ENCODE data around the gene AGBL1. TPM values are rescaled to one million over a fixed set of nuclear protein-coding genes. Genes with fewer than 3 reads are reported as not detected.

Gene AGBL1
- total and polyA plus RNA-seq, 4 donors: not detected

DNA sequence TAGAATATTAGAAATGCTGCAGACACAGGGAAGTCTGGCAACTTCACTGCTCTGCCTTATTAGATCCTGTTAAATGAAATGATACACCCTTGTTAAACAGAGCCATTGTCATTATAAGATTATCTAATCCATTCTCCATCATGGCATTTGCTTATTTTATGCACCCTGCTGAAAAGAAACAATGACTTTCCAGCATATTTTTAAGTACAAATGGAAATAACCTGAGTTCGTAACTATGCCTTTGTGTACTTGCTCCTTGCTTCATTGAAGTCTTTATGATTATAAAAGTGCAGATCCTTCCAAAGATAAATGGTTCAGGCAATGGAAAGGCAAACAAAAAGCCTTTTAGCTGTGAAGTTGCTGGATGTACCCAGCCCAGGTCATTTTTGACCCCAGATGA lies 195.7 kb downstream of the AGBL1 start:
- WGBS: 86% methylated on average over 1 of the region's 1 CpG
- Histone ChIP-seq H3K9me3 (ENCODE audit: control insufficient read depth in 4 of 4, low read length in 3 of 4) (no peaks in the 10 kb centered on the region), H3K27me3 (ENCODE audit: control insufficient read depth in 4 of 4, insufficient read depth in 4 of 4, low read length in 3 of 4) (peaks cover 0 to 6% (median 1%) of the 10 kb centered on the region in 4 donors), H3K4me1 (ENCODE audit: control insufficient read depth in 4 of 4, insufficient read depth in 4 of 4, low read length in 3 of 4) (no peaks in the 10 kb centered on the region), H3K9ac (ENCODE audit: low read depth in 1 of 2, low read length in 2 of 2) (no peak overlapping the region), H3K36me3 (ENCODE audit: control insufficient read depth in 4 of 4, insufficient read depth in 3 of 4, low read depth in 1 of 4, low read length in 3 of 4) (no peaks in the 10 kb centered on the region), H3K4me3 (ENCODE audit: low read depth in 1 of 3, low read length in 3 of 3) (no peak overlapping the region), H3K27ac (ENCODE audit: low read depth in 1 of 2, low read length in 2 of 2) (no peak overlapping the region)
- no peak for DNase-seq (ENCODE audit: low spot score)
- TF ChIP-seq, protein P1, sequence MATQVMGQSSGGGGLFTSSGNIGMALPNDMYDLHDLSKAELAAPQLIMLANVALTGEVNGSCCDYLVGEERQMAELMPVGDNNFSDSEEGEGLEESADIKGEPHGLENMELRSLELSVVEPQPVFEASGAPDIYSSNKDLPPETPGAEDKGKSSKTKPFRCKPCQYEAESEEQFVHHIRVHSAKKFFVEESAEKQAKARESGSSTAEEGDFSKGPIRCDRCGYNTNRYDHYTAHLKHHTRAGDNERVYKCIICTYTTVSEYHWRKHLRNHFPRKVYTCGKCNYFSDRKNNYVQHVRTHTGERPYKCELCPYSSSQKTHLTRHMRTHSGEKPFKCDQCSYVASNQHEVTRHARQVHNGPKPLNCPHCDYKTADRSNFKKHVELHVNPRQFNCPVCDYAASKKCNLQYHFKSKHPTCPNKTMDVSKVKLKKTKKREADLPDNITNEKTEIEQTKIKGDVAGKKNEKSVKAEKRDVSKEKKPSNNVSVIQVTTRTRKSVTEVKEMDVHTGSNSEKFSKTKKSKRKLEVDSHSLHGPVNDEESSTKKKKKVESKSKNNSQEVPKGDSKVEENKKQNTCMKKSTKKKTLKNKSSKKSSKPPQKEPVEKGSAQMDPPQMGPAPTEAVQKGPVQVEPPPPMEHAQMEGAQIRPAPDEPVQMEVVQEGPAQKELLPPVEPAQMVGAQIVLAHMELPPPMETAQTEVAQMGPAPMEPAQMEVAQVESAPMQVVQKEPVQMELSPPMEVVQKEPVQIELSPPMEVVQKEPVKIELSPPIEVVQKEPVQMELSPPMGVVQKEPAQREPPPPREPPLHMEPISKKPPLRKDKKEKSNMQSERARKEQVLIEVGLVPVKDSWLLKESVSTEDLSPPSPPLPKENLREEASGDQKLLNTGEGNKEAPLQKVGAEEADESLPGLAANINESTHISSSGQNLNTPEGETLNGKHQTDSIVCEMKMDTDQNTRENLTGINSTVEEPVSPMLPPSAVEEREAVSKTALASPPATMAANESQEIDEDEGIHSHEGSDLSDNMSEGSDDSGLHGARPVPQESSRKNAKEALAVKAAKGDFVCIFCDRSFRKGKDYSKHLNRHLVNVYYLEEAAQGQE (IDR thresholded peaks at IDR 0.05): no peak
- TF ChIP-seq EGR1 (IDR thresholded peaks at IDR 0.05; ENCODE audit: low read depth in 2 of 2) (no peak), FOXA2 (IDR thresholded peaks at IDR 0.05) (no peak), GABPA (IDR thresholded peaks at IDR 0.05 in 1 of 2, conservative IDR thresholded peaks at IDR 0.05 in 1 of 2) (no peak), RAD21 (IDR thresholded peaks at IDR 0.05) (no peak), HNF4A (conservative IDR thresholded peaks at IDR 0.05) (no peak), RXRA (IDR thresholded peaks at IDR 0.05) (no peak), FOXA1 (IDR thresholded peaks at IDR 0.05) (no peak), HNF4G (IDR thresholded peaks at IDR 0.05) (no peak)
- TF ChIP-seq, protein P2, sequence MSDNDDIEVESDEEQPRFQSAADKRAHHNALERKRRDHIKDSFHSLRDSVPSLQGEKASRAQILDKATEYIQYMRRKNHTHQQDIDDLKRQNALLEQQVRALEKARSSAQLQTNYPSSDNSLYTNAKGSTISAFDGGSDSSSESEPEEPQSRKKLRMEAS (IDR thresholded peaks at IDR 0.05): no peak
- TF ChIP-seq, protein P3, sequence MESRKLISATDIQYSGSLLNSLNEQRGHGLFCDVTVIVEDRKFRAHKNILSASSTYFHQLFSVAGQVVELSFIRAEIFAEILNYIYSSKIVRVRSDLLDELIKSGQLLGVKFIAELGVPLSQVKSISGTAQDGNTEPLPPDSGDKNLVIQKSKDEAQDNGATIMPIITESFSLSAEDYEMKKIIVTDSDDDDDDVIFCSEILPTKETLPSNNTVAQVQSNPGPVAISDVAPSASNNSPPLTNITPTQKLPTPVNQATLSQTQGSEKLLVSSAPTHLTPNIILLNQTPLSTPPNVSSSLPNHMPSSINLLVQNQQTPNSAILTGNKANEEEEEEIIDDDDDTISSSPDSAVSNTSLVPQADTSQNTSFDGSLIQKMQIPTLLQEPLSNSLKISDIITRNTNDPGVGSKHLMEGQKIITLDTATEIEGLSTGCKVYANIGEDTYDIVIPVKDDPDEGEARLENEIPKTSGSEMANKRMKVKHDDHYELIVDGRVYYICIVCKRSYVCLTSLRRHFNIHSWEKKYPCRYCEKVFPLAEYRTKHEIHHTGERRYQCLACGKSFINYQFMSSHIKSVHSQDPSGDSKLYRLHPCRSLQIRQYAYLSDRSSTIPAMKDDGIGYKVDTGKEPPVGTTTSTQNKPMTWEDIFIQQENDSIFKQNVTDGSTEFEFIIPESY (IDR thresholded peaks at IDR 0.05): no peak

DNA sequence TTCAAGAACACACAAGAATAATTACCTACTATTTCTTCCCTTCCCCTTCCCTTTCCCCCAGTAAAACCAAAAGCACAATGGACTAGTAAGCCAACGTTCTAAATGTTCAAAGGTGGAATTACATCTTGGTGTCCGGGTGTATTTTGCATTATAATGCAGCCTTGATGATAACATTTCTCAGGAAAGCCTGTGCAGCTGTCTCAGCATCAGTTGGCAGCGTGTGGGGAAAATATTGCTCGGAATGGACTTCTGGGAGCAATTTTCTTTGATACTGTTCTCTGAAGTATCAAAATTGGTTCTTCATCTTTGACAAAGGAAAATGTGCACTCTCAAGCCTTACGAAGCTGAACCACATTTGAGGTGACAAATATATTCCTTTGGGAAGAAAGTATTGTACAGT lies 198.9 kb downstream of the AGBL1 start:
- H3K27ac ChIP-seq (ENCODE audit: low read depth in 1 of 2, low read length in 2 of 2): no peak overlapping the region
- 66% methylated on average over 5 of the region's 5 CpGs for WGBS
- no peaks in the 10 kb centered on the region for H3K9me3 ChIP-seq (ENCODE audit: control insufficient read depth in 4 of 4, low read length in 3 of 4)
- no peaks in the 10 kb centered on the region for H3K36me3 ChIP-seq (ENCODE audit: control insufficient read depth in 4 of 4, insufficient read depth in 3 of 4, low read depth in 1 of 4, low read length in 3 of 4)
- TF ChIP-seq, protein P3 (IDR thresholded peaks at IDR 0.05): no peak
- TF ChIP-seq EGR1 (IDR thresholded peaks at IDR 0.05; ENCODE audit: low read depth in 2 of 2) (no peak), NR2F2 (IDR thresholded peaks at IDR 0.05) (no peak), GABPA (IDR thresholded peaks at IDR 0.05 in 1 of 2, conservative IDR thresholded peaks at IDR 0.05 in 1 of 2) (no peak), JUND (IDR thresholded peaks at IDR 0.05) (no peak), SP1 (IDR thresholded peaks at IDR 0.05) (no peak), FOXA2 (IDR thresholded peaks at IDR 0.05) (no peak), TAF1 (conservative IDR thresholded peaks at IDR 0.05) (no peak), RAD21 (IDR thresholded peaks at IDR 0.05) (no peak), HNF4G (IDR thresholded peaks at IDR 0.05) (no peak)
- no peak overlapping the region for H3K4me3 ChIP-seq (ENCODE audit: low read depth in 1 of 3, low read length in 3 of 3)
- no peak overlapping the region for H3K9ac ChIP-seq (ENCODE audit: low read depth in 1 of 2, low read length in 2 of 2)
- H3K27me3 ChIP-seq (ENCODE audit: control insufficient read depth in 4 of 4, insufficient read depth in 4 of 4, low read length in 3 of 4): peaks cover 0 to 6% (median 1%) of the 10 kb centered on the region in 4 donors
- DNase-seq (ENCODE audit: low spot score): no peak
- H3K4me1 ChIP-seq (ENCODE audit: control insufficient read depth in 4 of 4, insufficient read depth in 4 of 4, low read length in 3 of 4): no peaks in the 10 kb centered on the region
